Epithelial cell of prostate (primary cell): Measurements from ENCODE around the gene C4orf33.
"Not testable (repeated sequence)": the region's sequence is repeated elsewhere in the genome, so short reads cannot be mapped to it uniquely, and the experiment has no call there.

Experiments used
- DNase-seq: peaks from one replicate; pipeline ENCODE4 v3.0.0-alpha.2; 2011; ENCODE audit warnings: low read depth, low spot score
- H3K27ac ChIP-seq: fragments of 450-650 bp; 2 replicates; pipeline ENCODE4 v1.5.1; 2017; ENCODE audit warnings: mild to moderate bottlenecking

C4orf33 gene, protein sequence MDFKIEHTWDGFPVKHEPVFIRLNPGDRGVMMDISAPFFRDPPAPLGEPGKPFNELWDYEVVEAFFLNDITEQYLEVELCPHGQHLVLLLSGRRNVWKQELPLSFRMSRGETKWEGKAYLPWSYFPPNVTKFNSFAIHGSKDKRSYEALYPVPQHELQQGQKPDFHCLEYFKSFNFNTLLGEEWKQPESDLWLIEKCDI

GRCh38 chr4:129095811-129096454, at the start of gene C4orf33:
Gene C4orf33, plus strand, starts transcription at chr4:129096152. Its CDS starts 6,459 bp downstream, at chr4:129102611.
- peak within 1 kb of the TSS; percentile 65 for H3K27ac ChIP-seq
- DNase-seq: no peak

GRCh38 chr4:129059028-129059427, 36.9 kb upstream of the C4orf33 start:
- DNase-seq: no peak
- H3K27ac ChIP-seq: no peak overlapping the region

DNA sequence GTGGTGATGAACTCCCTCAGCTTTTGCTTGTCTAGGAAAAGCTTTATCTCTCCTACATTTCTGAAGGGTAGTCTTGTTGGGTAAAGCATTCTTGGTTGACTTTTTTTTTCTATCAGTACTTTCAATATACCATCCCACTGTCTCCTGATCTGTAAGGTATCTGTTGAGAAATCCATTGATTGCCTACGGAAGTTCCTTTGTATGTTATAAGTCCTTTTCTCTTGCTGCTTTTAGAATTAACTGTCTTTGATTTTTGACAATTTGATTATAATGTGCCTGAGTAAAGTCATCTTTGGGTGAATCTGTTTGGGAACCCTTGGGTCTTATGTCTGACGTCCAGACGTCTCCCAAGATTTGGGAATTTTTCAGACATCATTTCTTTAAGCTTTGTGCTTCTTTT, 33.4 kb upstream of the C4orf33 start:
- no peak overlapping the region for H3K27ac ChIP-seq
- DNase-seq: no peak

DNA sequence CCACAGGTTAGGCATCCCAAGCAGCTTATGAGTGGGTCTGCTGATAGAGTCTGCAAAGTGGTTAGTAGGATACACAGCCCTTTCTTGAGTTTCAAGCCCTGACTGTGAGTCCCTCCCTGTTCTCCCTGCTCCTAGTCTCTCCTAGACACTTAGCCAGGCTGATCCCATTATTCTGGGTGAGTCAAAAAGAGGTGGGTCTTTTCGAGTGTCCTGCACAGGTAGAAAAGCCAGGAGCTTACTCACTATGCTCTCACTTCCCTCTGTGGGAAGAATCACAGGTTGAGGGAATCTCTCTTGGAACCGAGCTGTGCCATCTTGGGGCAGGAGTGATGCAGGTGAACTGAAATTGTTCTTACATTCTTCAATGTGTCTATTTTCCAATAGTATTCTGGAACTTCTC, 32.3 kb upstream of the C4orf33 start:
- no peak overlapping the region for H3K27ac ChIP-seq
- no peak for DNase-seq

DNA sequence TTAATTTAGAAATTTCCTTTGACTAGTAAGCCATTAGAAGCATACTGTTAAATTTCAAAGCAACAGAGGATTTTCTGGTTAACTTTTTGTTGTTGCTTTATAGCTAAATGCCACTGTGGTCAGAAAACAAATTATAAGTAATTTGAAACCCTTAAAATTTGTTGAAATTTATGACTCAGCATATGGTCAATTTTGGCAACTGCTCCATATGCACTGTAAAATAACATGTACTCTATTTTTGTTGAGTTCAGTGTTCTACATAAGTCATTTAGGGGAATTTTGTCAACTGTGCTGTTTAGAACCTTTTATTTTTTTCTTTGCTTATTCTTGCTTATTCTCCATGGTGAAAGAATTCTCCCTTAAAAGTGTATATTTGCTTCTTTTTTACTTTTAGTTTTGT, 31.2 kb upstream of the C4orf33 start:
- H3K27ac ChIP-seq: no peak overlapping the region
- DNase-seq: no peak

GRCh38 chr4:129069537-129069936, 26.4 kb upstream of the C4orf33 start:
- not testable (repeated sequence) for H3K27ac ChIP-seq, DNase-seq

DNA sequence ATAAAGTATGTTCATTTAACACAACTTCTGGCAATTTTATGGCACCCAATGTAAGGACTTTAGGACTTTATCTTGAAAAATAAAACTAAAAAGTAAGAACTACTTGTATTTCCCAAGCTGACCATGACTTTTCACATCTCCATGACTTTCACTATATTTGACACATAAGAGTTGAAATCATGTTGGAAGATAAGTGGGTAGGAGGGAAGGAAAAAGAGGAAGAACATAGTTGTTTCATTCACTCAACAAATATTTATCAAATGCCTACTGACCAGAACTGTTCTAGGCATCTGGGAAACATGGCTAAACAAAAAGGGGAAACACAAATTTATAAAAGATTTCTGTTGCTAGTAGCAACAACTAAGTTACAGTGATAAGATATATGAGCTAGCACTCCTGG, 18.6 kb upstream of the C4orf33 start:
- H3K27ac ChIP-seq: no peak overlapping the region
- DNase-seq: no peak

DNA sequence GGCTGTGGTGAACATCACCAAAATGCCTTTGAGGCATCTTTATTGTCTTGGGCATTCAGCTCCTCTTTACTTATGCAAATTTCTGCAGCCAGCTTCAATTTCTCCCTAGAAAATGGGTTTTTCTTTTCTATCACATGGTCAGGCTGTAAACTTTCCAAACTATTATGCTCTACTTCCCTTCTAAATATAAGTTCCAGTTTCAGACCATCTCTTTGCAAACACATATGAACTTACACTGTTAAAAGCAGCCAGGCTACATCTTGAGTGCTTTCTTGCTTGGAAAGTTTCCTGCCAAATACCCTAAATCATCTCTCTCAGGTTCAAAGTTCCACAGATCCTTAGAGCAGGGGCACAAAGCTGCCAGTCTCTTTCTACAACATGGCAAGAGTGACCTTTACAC, 15.8 kb upstream of the C4orf33 start:
- no peak for DNase-seq
- H3K27ac ChIP-seq: no peak overlapping the region

- DNase-seq: no peak
- H3K27ac ChIP-seq: no peak overlapping the region
Measured at GRCh38 chr4:129082302-129082701, 13.7 kb upstream of the C4orf33 start.

- DNase-seq: no peak
- no peak overlapping the region for H3K27ac ChIP-seq
Measured at GRCh38 chr4:129085472-129085871, 10.5 kb upstream of the C4orf33 start.

GRCh38 chr4:129087516-129087915, 8.4 kb upstream of the C4orf33 start:
- DNase-seq: no peak
- H3K27ac ChIP-seq: no peak overlapping the region

DNA sequence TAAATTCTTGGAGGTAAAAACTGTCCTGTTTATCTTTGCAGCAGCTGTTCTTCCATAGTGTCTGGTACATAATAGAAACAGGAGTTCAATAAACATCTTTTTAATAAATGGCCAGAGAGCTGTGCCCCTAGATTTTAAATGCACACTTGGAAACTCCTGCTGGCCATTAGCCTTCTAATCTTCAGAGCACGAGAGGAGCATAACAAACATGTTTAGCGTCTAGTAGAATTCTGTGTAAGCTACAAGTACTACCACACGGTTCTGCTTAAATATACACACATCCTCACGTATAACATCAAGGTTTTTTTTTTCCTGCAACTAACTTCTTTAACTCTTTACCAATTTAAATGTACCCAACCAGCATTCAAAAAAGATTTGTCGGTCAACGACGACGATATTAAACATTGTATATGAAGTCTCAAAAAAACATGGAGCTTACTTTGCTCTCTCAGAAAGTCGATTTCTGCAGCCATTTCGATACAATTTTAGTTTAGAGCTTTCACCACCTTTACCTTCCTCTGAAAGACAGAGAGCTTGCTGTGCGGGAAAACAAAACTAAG, 3.2 kb upstream of the C4orf33 start:
- peak overlapping the region; percentile 87 for H3K27ac ChIP-seq
- no peak for DNase-seq

DNA sequence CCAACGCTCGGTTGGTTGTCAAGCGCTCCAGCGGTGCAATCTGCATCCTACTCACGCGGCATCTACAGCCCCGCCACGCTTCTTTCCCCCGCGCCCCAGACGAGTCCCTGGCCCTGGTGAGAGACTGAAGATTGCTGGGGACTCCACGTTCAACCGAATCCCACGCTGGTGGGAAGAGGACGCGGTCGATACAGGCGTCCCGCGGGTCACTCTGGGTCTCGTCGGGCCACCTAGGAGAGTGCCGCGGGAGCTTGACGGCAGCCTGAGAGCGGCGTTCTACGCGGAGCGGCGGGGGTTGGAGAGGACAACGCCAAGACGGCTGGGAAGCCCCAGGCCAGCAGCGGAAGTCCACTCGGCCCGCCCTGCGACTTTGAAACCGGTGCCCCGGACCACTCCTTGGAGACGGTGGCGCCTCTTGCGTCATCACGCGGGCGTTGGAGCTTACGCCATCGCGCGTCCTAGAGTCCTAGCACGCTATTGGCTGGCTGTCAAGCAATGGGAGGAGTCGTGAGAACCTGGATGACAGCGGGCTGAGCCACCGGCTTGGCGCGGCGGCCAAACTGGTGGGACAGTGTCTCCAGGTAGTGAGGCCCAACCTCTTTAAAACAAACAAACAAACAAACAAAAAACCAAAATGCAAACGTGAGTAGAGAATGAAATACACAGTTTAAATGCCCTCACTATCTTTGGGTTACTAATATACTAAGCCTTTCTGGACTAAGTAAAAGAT, 2.6 kb upstream of the C4orf33 start, which contains the start of gene SCLT1:
Gene SCLT1, minus strand, starts transcription at position 349 of the 730 bp plus-strand sequence. CDS start 436 bp downstream, outside the sequence.
- DNase-seq: peak; percentile 89
- H3K27ac ChIP-seq: peak within 1 kb of the TSS; percentile 87

GRCh38 chr4:129094347-129094746, 1.6 kb upstream of the C4orf33 start:
- no peak for DNase-seq
- no peak overlapping the region for H3K27ac ChIP-seq

GRCh38 chr4:129098531-129099001, 2.6 kb downstream of the C4orf33 start:
- DNase-seq: no peak

GRCh38 chr4:129109965-129110824, 14.2 kb downstream of the C4orf33 start:
- H3K27ac ChIP-seq: no peak overlapping the region
- DNase-seq: no peak

More at GRCh38 chr4:129098531-129099001, 2.6 kb downstream of the C4orf33 start:
- no peak overlapping the region for H3K27ac ChIP-seq

GRCh38 chr4:129110931-129111330, 15.0 kb downstream of the C4orf33 start:
- DNase-seq: no peak

GRCh38 chr4:129111919-129112318, 16.0 kb downstream of the C4orf33 start:
- H3K27ac ChIP-seq: no peak overlapping the region
- DNase-seq: no peak

More at GRCh38 chr4:129110931-129111330, 15.0 kb downstream of the C4orf33 start:
- no peak overlapping the region for H3K27ac ChIP-seq

GRCh38 chr4:129113434-129113833, 17.5 kb downstream of the C4orf33 start:
- H3K27ac ChIP-seq: no peak overlapping the region

DNA sequence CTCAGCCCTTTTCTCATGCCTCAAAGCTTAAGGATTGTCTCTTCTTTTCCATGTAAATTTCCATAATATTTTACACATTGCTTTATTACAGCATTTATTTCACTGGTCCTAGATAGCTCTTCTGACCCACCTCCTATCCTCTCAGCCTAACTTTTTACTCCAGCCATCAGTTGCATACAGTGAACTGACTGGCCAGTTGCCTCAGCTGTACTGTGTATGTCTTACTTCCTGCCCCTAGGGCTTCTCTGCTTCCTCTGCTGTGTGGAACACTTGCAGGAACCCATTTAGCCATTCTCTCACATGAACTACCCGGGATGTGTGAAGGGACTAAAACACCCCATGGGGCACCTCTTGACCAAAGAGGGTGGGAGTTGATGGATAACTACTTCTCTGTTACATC, 18.0 kb downstream of the C4orf33 start:
- DNase-seq: no peak
- H3K27ac ChIP-seq: no peak overlapping the region

More at GRCh38 chr4:129113434-129113833, 17.5 kb downstream of the C4orf33 start:
- DNase-seq: no peak
